GM23338 (cell line): ENCODE measurements around the gene CHRD. TPM values are rescaled to one million over a fixed set of nuclear protein-coding genes. Genes with fewer than 3 reads are reported as not detected.
A peak's percentile ranks its signal among the peaks of the same experiment; 100 is the strongest.

Experiments
- ATAC-seq: fragments of 200-7000 bp; cut with Tn5 transposase; 3 replicates; pipeline ENCODE4 v1.9.1; 2020
- DNase-seq: peaks from one replicate; pipeline ENCODE4 v3.0.0-alpha.2; 2015; ENCODE audit warnings: low spot score
- H2AFZ ChIP-seq: fragments of 200-600 bp; sonication (generic); 2 replicates; pipeline ENCODE4 v1.8.0; 2016; ENCODE audit warnings: antibody characterized with exemption, mild to moderate bottlenecking, moderate library complexity
- H3F3A ChIP-seq: fragments of 200-600 bp; sonication (generic); replicated peaks from 2 replicates; pipeline ENCODE4 v1.8.0; 2017; ENCODE audit warnings: antibody characterized with exemption, mixed run types, low read depth
- H3K27ac ChIP-seq: fragments of 200-600 bp; sonication (generic); 2 replicates; pipeline ENCODE4 v1.6.1; 2016; ENCODE audit warnings: low read depth
- H3K27me3 ChIP-seq: fragments of 200-600 bp; sonication (generic); 2 replicates; pipeline ENCODE4 v1.8.0; 2016; ENCODE audit warnings: mild to moderate bottlenecking, mixed run types, moderate library complexity; ENCODE audit not compliant: insufficient read depth
- H3K36me3 ChIP-seq: fragments of 200-600 bp; sonication (generic); 2 replicates; pipeline ENCODE4 v1.8.0; 2016; ENCODE audit warnings: mild to moderate bottlenecking; ENCODE audit not compliant: insufficient read depth
- H3K4me1 ChIP-seq: fragments of 200-600 bp; sonication (generic); 2 replicates; pipeline ENCODE4 v1.8.0; 2016; ENCODE audit warnings: mild to moderate bottlenecking, moderate library complexity; ENCODE audit not compliant: insufficient read depth
- H3K4me2 ChIP-seq: fragments of 200-600 bp; sonication (generic); 2 replicates; pipeline ENCODE4 v1.7.1; 2017; ENCODE audit warnings: mixed run types
- H3K4me3 ChIP-seq: fragments of 200-600 bp; sonication (generic); 2 replicates; pipeline ENCODE4 v1.6.1; 2016; ENCODE audit warnings: mixed run types
- H3K79me2 ChIP-seq: fragments of 200-600 bp; sonication (generic); replicated peaks from 2 replicates; pipeline ENCODE4 v1.8.0; 2017; ENCODE audit warnings: mild to moderate bottlenecking; ENCODE audit not compliant: insufficient read depth
- H3K9me2 ChIP-seq: fragments of 200-600 bp; sonication (generic); 2 replicates; pipeline ENCODE4 v1.8.0; 2017; ENCODE audit not compliant: insufficient read depth
- H4K20me1 ChIP-seq: fragments of 200-600 bp; sonication (generic); replicated peaks from 2 replicates; pipeline ENCODE4 v1.8.0; 2017; ENCODE audit warnings: mild to moderate bottlenecking; ENCODE audit not compliant: insufficient read depth
- H3K27ac Mint-ChIP-seq: 2 replicates; pipeline ENCODE4 v1.8.0; 2020; ENCODE audit warnings: inconsistent platforms, mild to moderate bottlenecking, moderate library complexity, mixed read lengths
- H3K27me3 Mint-ChIP-seq: 3 replicates; pipeline ENCODE4 v1.8.0; 2022; ENCODE audit warnings: low read depth, mild to moderate bottlenecking, moderate library complexity, mixed read lengths, inconsistent platforms; ENCODE audit not compliant: insufficient read depth, poor library complexity
- H3K36me3 Mint-ChIP-seq: 3 replicates; pipeline ENCODE4 v1.8.0; 2021; ENCODE audit warnings: low read depth, mild to moderate bottlenecking, inconsistent platforms, moderate library complexity, mixed read lengths
- H3K4me1 Mint-ChIP-seq: 3 replicates; pipeline ENCODE4 v1.8.0; 2020; ENCODE audit warnings: mild to moderate bottlenecking, inconsistent platforms, mixed read lengths
- H3K4me3 Mint-ChIP-seq: 3 replicates; pipeline ENCODE4 v1.8.0; 2021; ENCODE audit warnings: moderate library complexity, mild to moderate bottlenecking, inconsistent platforms, mixed read lengths
- H3K9me3 Mint-ChIP-seq: 3 replicates; pipeline ENCODE4 v1.8.0; 2020; ENCODE audit warnings: moderate library complexity, mild to moderate bottlenecking, inconsistent platforms, mixed read lengths
- CREB1 ChIP-seq: fragments of 250-450 bp; sonication (Bioruptor Pico); IDR thresholded peaks from 2 replicates; pipeline ENCODE4 v1.5.0; 2020; ENCODE audit warnings: low read depth, mild to moderate bottlenecking, moderate library complexity
- CTCF ChIP-seq, 2 experiments: fragments of 200-600 bp in 1 of 2; sonication (generic) in 1 of 2; conservative IDR thresholded peaks; 2 replicates each; pipeline versions ENCODE4 v1.5.1 to v1.6.1; 2016 to 2017; ENCODE audit warnings: antibody characterized with exemption in 2 of 2, low read depth in 2 of 2, mild to moderate bottlenecking in 2 of 2, moderate library complexity in 1 of 2
- EZH2phosphoT487 ChIP-seq: fragments of 200-600 bp; sonication (generic); IDR thresholded peaks from one replicate; pipeline ENCODE4 v1.8.1; 2018; ENCODE audit warnings: antibody characterized with exemption; ENCODE audit not compliant: unreplicated experiment
- JUNB ChIP-seq: IDR thresholded peaks from one replicate; pipeline ENCODE4 v1.6.1; 2016; ENCODE audit warnings: antibody characterized with exemption; ENCODE audit not compliant: unreplicated experiment
- POLR2AphosphoS5 ChIP-seq: IDR thresholded peaks from 2 replicates; pipeline ENCODE4 v1.6.1; 2016; ENCODE audit warnings: antibody characterized with exemption, low read depth
- ZNF331 ChIP-seq: fragments of 250-450 bp; sonication (Bioruptor Pico); IDR thresholded peaks from 2 replicates; pipeline ENCODE4 v1.5.0; 2020; ENCODE audit warnings: low read depth, mild to moderate bottlenecking, moderate library complexity
- polyA plus RNA-seq: library from polyadenylated mRNA; unstranded; fragments of >200 nt; fragmentation: Nextera tagmentation; extraction: Ambion mirVana; gene quantifications from 2 replicates; pipeline ENCODE4 v1.2.1, GENCODE V29; 2016
- total RNA-seq: library from RNA; depleted of rRNA; stranded (reverse); fragments of >200 nt; shearing (Covaris generic); gene quantifications from 2 replicates; pipeline ENCODE4 v1.2.3, GENCODE V29; 2014
- TF ChIP-seq, protein P1 (sequence below): IDR thresholded peaks from one replicate; pipeline ENCODE4 v1.6.1; 2018; ENCODE audit warnings: antibody characterized with exemption; ENCODE audit not compliant: unreplicated experiment

The CHRD gene
- total and polyA plus RNA-seq, 2 experiments from 2014 or later: 0.34 to 0.66 TPM

DNA sequence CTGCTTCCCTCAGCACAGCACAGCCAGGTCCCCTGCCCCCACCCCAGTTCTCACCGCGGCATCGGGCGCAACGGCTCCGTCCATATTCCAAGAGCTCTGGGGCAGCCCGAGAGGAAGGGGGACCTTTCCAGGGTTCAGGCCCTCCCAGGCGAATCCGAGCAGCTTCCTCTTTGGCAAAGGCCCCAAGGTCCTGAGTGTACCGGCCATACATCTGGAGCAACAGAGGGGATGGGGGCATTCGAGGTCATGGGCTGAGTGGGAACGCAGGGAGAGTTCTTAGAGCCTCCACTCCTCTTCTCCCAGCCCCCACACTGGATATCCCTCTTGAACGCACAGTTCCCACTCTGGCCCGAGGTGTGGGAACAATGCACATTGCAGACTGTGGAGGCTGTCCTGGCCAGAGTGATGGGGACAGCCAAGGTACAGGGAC lies 20.9 kb upstream of the CHRD start (continued):
- TF ChIP-seq CTCF (conservative IDR thresholded peaks at IDR 0.05; ENCODE audit: low read depth in 2 of 2): no peak
- TF ChIP-seq ZNF331 (CRISPR knock-in tag): no peak
- TF ChIP-seq CREB1 (CRISPR knock-in tag): no peak

- Histone ChIP-seq H4K20me1 (no peaks in the 10 kb centered on the region; the same call in 1 of the 2 replicates), H3K27ac (no peak overlapping the region), H3K4me1 (peaks cover 19% of the 10 kb centered on the region), H2AFZ (no peak overlapping the region), H3K79me2 (peaks cover 13% of the 10 kb centered on the region), H3F3A (peaks cover 5% of the 10 kb centered on the region; the same call in 1 of the 2 replicates), H3K36me3 (0 out of 2 replicates have a peak, but pooled peaks cover 3% of the 10 kb centered on the region), H3K4me2 (peak overlapping the region; percentile 96; the same call in 1 of the 2 replicates), H3K9me2 (no peaks in the 10 kb centered on the region), H3K27me3 (peaks cover 14% of the 10 kb centered on the region), H3K4me3 (no peak overlapping the region)
- ATAC-seq (peak; percentile 1; the same call in 2 of the 3 replicates), DNase-seq (peak; percentile 43)
- Mint-ChIP-seq H3K27me3 (peaks cover 22% of the 10 kb centered on the region), H3K9me3 (peaks cover 2% of the 10 kb centered on the region; the same call in 1 of the 3 replicates), H3K27ac (no peak overlapping the region), H3K4me3 (peak overlapping the region; percentile 81), H3K4me1 (peaks cover 23% of the 10 kb centered on the region), H3K36me3 (peaks cover 24% of the 10 kb centered on the region)
- no peak for TF ChIP-seq POLR2AphosphoS5
Measured at GRCh38 chr3:184359610-184360009, 20.2 kb upstream of the CHRD start.

- Mint-ChIP-seq H3K4me3 (peak overlapping the region; percentile 81), H3K9me3 (peaks cover 2% of the 10 kb centered on the region; the same call in 1 of the 3 replicates), H3K36me3 (peaks cover 28% of the 10 kb centered on the region), H3K4me1 (peaks cover 25% of the 10 kb centered on the region), H3K27ac (no peak overlapping the region), H3K27me3 (peaks cover 22% of the 10 kb centered on the region)
- Histone ChIP-seq H3K9me2 (no peaks in the 10 kb centered on the region), H3K4me3 (peak overlapping the region; percentile 82), H4K20me1 (peaks cover 3% of the 10 kb centered on the region; the same call in 1 of the 2 replicates), H3K4me2 (peak overlapping the region; percentile 96), H3K27me3 (peaks cover 14% of the 10 kb centered on the region), H3K4me1 (peaks cover 19% of the 10 kb centered on the region), H2AFZ (no peak overlapping the region), H3K36me3 (peaks cover 10% of the 10 kb centered on the region), H3K79me2 (peaks cover 19% of the 10 kb centered on the region), H3F3A (peaks cover 3% of the 10 kb centered on the region; the same call in 1 of the 2 replicates), H3K27ac (no peak overlapping the region)
- ATAC-seq (0 out of 3 replicates have a peak, but pooled peaks have one; percentile 1), DNase-seq (no peak)
- TF ChIP-seq, protein P1, sequence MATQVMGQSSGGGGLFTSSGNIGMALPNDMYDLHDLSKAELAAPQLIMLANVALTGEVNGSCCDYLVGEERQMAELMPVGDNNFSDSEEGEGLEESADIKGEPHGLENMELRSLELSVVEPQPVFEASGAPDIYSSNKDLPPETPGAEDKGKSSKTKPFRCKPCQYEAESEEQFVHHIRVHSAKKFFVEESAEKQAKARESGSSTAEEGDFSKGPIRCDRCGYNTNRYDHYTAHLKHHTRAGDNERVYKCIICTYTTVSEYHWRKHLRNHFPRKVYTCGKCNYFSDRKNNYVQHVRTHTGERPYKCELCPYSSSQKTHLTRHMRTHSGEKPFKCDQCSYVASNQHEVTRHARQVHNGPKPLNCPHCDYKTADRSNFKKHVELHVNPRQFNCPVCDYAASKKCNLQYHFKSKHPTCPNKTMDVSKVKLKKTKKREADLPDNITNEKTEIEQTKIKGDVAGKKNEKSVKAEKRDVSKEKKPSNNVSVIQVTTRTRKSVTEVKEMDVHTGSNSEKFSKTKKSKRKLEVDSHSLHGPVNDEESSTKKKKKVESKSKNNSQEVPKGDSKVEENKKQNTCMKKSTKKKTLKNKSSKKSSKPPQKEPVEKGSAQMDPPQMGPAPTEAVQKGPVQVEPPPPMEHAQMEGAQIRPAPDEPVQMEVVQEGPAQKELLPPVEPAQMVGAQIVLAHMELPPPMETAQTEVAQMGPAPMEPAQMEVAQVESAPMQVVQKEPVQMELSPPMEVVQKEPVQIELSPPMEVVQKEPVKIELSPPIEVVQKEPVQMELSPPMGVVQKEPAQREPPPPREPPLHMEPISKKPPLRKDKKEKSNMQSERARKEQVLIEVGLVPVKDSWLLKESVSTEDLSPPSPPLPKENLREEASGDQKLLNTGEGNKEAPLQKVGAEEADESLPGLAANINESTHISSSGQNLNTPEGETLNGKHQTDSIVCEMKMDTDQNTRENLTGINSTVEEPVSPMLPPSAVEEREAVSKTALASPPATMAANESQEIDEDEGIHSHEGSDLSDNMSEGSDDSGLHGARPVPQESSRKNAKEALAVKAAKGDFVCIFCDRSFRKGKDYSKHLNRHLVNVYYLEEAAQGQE: no peak
- TF ChIP-seq POLR2AphosphoS5: no peak
- no peak for TF ChIP-seq EZH2phosphoT487
- no peak for TF ChIP-seq JUNB
- TF ChIP-seq ZNF331 (CRISPR knock-in tag): no peak
Measured at GRCh38 chr3:184360070-184360928, 19.6 kb upstream of the CHRD start.
